KMS-11 (cell line): ENCODE data around the gene CCDC107.
"Not testable (repeated sequence)": the region's sequence is repeated elsewhere in the genome, so short reads cannot be mapped to it uniquely, and the experiment has no call there.

Experiments used
- H2AFZ ChIP-seq: fragments of 200-600 bp; sonication (generic); 2 replicates; pipeline ENCODE4 v1.6.1; 2016; ENCODE audit warnings: antibody characterized with exemption, mixed run types, low read depth
- H3K27ac ChIP-seq: fragments of 200-600 bp; sonication (generic); 2 replicates; pipeline ENCODE4 v1.6.1; 2016; ENCODE audit warnings: mild to moderate bottlenecking, mixed run types
- H3K27me3 ChIP-seq: fragments of 200-600 bp; sonication (generic); 2 replicates; pipeline ENCODE4 v1.6.1; 2017; ENCODE audit warnings: mild to moderate bottlenecking, low read depth, mixed run types, moderate library complexity; ENCODE audit not compliant: insufficient read depth
- H3K36me3 ChIP-seq: fragments of 200-600 bp; sonication (generic); 2 replicates; pipeline ENCODE4 v1.6.1; 2017; ENCODE audit warnings: mild to moderate bottlenecking, mixed run types; ENCODE audit not compliant: insufficient read depth
- H3K4me1 ChIP-seq: fragments of 200-600 bp; sonication (generic); 2 replicates; pipeline ENCODE4 v1.6.1; 2016; ENCODE audit warnings: mild to moderate bottlenecking, low read depth, mixed run types; ENCODE audit not compliant: poor library complexity, severe bottlenecking
- H3K4me2 ChIP-seq: fragments of 200-600 bp; sonication (generic); 2 replicates; pipeline ENCODE4 v1.7.0; 2016; ENCODE audit warnings: mild to moderate bottlenecking, mixed run types
- H3K4me3 ChIP-seq: fragments of 200-600 bp; sonication (generic); IDR thresholded peaks from 2 replicates; pipeline ENCODE4 v1.6.1; 2017; ENCODE audit warnings: low read depth, low read length, mixed read lengths; ENCODE audit not compliant: insufficient read depth
- H3K79me2 ChIP-seq: fragments of 200-600 bp; sonication (generic); 2 replicates; pipeline ENCODE4 v1.6.1; 2016; ENCODE audit warnings: low read depth, mixed run types; ENCODE audit not compliant: insufficient read depth
- H3K9ac ChIP-seq: fragments of 200-600 bp; sonication (generic); 2 replicates; pipeline ENCODE4 v1.6.1; 2016; ENCODE audit warnings: mild to moderate bottlenecking, mixed run types
- H4K20me1 ChIP-seq: fragments of 200-600 bp; sonication (generic); 2 replicates; pipeline ENCODE4 v1.6.1; 2016; ENCODE audit warnings: mild to moderate bottlenecking, mixed run types; ENCODE audit not compliant: insufficient read depth
- TF ChIP-seq, protein P1 (sequence below): fragments of 200-600 bp; sonication (generic); conservative IDR thresholded peaks from 2 replicates; pipeline ENCODE4 v1.6.1; 2017; ENCODE audit warnings: low read depth, mild to moderate bottlenecking, antibody characterized with exemption, low read length, moderate library complexity, mixed read lengths

CCDC107 gene

DNA sequence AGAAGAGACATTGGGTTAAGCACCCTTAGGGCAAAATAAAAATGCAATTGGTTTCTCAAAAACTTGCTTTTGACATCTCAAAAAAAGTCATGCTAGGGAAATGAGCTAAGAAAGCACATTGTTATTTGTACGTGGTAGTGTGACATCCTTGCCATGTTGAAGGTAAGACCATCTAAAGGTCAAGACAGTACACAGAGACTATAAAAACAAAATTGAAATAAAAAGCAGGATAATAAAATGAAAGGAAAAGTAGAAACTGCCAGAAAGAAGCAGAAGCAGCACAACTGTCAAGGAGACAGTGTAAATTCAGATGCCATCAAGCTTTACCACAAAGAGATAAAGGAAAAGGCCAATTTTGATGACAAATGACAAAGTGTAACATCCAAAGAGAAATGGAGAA is 18.9 kb upstream of the CCDC107 start:
- H3K27me3 ChIP-seq, H3K27ac ChIP-seq, H2AFZ ChIP-seq, H3K4me3 ChIP-seq, H3K9ac ChIP-seq, H3K36me3 ChIP-seq, H4K20me1 ChIP-seq, H3K79me2 ChIP-seq, H3K4me1 ChIP-seq: not testable (repeated sequence)
- H3K4me2 ChIP-seq, result peak overlapping the region; percentile 30

DNA sequence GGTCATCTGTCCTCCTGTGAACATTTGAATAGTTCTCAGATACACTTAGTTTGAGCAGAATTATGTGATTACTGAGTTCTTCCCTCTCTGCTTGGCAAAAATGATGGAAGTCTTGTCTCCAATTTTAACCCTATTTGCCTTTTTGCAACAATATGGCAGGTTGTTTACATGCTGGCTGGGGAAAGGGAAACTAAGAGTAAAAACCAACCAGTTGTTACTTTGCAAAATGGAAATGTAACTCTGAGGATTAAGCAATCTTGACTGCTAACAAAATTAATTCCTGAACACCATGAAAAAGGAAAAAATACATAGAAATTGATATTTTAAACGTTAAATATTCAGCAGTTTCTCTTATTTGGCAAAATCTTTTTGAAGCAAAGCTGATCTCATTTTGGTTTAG is 18.5 kb upstream of the CCDC107 start:
- no peaks in the 10 kb centered on the region for H3K36me3 ChIP-seq
- H2AFZ ChIP-seq, result no peak overlapping the region
- H3K27me3 ChIP-seq, result no peaks in the 10 kb centered on the region
- H3K27ac ChIP-seq, result no peak overlapping the region
- no peaks in the 10 kb centered on the region for H4K20me1 ChIP-seq
- H3K4me3 ChIP-seq, result no peak overlapping the region
- no peak overlapping the region for H3K9ac ChIP-seq
- no peaks in the 10 kb centered on the region for H3K79me2 ChIP-seq
- no peaks in the 10 kb centered on the region for H3K4me1 ChIP-seq
- TF ChIP-seq, protein P1, sequence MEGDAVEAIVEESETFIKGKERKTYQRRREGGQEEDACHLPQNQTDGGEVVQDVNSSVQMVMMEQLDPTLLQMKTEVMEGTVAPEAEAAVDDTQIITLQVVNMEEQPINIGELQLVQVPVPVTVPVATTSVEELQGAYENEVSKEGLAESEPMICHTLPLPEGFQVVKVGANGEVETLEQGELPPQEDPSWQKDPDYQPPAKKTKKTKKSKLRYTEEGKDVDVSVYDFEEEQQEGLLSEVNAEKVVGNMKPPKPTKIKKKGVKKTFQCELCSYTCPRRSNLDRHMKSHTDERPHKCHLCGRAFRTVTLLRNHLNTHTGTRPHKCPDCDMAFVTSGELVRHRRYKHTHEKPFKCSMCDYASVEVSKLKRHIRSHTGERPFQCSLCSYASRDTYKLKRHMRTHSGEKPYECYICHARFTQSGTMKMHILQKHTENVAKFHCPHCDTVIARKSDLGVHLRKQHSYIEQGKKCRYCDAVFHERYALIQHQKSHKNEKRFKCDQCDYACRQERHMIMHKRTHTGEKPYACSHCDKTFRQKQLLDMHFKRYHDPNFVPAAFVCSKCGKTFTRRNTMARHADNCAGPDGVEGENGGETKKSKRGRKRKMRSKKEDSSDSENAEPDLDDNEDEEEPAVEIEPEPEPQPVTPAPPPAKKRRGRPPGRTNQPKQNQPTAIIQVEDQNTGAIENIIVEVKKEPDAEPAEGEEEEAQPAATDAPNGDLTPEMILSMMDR, result no peak
- H3K4me2 ChIP-seq, result peak overlapping the region; percentile 30

DNA sequence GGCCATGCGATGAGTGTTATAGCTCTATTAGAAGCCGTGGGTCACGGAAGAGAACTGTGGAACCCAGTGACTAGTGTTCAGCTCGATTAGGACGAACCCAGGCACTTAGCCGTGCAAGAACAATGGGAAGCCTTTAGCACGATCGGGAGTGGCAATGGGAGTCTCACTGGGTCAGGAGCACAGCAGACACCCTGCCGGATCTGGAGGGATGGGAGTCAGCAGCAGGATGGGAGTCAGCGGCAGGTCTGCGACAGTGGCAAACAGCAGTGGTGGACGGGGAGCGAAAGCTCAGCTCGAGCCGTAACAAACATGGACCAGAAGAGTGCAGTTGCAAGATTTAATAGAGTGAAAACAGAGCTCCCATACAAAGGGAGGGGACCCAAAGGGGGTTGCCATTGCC is 17.7 kb upstream of the CCDC107 start:
- not testable (repeated sequence) for H3K4me2 ChIP-seq, H3K36me3 ChIP-seq

DNA sequence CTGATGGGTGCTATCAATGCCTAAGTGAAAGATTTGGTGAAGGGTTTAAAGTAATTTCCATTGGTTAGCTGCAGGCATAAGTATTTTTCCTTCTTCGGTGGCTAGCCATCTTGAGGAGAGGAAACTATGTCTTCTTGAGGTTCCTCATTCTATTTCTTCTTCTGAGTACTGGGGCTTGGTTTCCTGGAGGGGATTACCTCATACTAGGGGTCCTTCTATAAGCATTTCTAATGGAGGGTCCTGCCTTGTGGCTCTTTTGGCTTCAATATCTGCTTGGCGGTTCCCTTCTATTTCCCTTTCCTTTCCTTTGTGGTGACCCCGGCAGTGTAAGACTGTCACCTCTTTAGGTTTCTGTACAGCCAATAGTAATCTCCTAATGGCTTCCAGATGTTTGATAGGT is 16.6 kb upstream of the CCDC107 start:
- not testable (repeated sequence) for H3K27ac ChIP-seq, H3K4me3 ChIP-seq, H3K4me1 ChIP-seq, H3K36me3 ChIP-seq, H3K9ac ChIP-seq, H4K20me1 ChIP-seq, H2AFZ ChIP-seq, H3K27me3 ChIP-seq, H3K79me2 ChIP-seq, H3K4me2 ChIP-seq

More for the DNA sequence above, 17.7 kb upstream of the CCDC107 start:
- H3K4me1 ChIP-seq, H3K9ac ChIP-seq, H3K27ac ChIP-seq, H2AFZ ChIP-seq, H4K20me1 ChIP-seq, H3K79me2 ChIP-seq, H3K4me3 ChIP-seq, H3K27me3 ChIP-seq: not testable (repeated sequence)

DNA sequence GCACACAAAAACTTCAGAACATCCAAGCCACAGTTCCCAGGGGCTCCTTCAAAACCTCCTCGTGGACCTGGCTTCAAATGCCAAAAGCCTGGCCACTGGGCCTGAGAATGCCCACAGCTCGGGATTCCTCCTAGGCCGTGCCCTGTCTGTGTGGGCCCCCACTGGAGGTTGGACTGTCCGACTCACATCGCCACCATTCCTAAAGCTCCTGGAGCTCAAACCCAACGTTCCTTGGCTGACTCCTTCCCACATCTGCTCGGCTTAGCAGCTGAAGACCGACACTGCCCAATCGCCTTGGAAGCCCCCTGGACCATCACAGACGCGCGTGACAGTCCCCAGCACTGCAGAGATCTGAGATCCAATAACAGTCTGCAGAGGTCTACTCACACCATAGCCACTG is 15.0 kb upstream of the CCDC107 start:
- H3K4me2 ChIP-seq, result no peak overlapping the region
- peaks cover 17% of the 10 kb centered on the region for H3K4me1 ChIP-seq
- H3K36me3 ChIP-seq, result no peaks in the 10 kb centered on the region
- H3K9ac ChIP-seq, result no peak overlapping the region
- H4K20me1 ChIP-seq, result no peaks in the 10 kb centered on the region
- no peaks in the 10 kb centered on the region for H3K79me2 ChIP-seq
- no peak overlapping the region for H3K4me3 ChIP-seq
- no peak overlapping the region for H2AFZ ChIP-seq
- no peak overlapping the region for H3K27ac ChIP-seq
- TF ChIP-seq, protein P1, result no peak
- no peaks in the 10 kb centered on the region for H3K27me3 ChIP-seq

DNA sequence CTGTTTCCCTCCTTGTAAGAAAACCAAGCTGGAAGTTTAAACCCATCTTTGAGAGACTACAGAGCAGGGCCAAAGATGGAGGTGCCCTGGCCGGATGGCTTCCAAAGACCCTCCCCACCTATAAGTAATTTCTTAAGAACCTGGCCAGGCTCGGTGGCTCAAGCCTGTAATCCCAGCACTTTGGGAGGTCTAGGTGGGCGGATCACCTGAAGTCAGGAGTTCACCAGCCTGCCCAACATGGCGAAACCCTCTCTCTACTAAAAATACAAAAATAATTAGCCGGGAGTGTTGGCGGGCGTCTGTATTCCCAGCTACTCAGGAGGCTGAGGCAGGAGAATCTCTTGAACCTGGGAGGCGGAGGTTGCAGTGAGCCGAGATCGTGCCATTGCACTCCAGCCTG is 12.4 kb upstream of the CCDC107 start:
- H3K27ac ChIP-seq, H3K9ac ChIP-seq, H3K27me3 ChIP-seq, H3K79me2 ChIP-seq, H3K4me3 ChIP-seq, H4K20me1 ChIP-seq, H3K36me3 ChIP-seq: not testable (repeated sequence)
- peak overlapping the region; percentile 97; the same call in 1 of the 2 replicates for H2AFZ ChIP-seq
- H3K4me1 ChIP-seq, result peaks cover 17% of the 10 kb centered on the region
- peak overlapping the region; percentile 97 for H3K4me2 ChIP-seq
